GM18867 (cell line): ENCODE results near the gene ASB8.
A peak's percentile ranks its signal among the peaks of the same experiment; 100 is the strongest.
"Not testable (repeated sequence)": the region's sequence is repeated elsewhere in the genome, so short reads cannot be mapped to it uniquely, and the experiment has no call there.

Experiments used
- ATAC-seq: cut with Tn5 transposase; IDR thresholded peaks from one replicate; pipeline ENCODE4 v1.9.1; 2021; ENCODE audit warnings: mild to moderate bottlenecking, moderate library complexity; ENCODE audit not compliant: unreplicated experiment

The ASB8 gene

DNA sequence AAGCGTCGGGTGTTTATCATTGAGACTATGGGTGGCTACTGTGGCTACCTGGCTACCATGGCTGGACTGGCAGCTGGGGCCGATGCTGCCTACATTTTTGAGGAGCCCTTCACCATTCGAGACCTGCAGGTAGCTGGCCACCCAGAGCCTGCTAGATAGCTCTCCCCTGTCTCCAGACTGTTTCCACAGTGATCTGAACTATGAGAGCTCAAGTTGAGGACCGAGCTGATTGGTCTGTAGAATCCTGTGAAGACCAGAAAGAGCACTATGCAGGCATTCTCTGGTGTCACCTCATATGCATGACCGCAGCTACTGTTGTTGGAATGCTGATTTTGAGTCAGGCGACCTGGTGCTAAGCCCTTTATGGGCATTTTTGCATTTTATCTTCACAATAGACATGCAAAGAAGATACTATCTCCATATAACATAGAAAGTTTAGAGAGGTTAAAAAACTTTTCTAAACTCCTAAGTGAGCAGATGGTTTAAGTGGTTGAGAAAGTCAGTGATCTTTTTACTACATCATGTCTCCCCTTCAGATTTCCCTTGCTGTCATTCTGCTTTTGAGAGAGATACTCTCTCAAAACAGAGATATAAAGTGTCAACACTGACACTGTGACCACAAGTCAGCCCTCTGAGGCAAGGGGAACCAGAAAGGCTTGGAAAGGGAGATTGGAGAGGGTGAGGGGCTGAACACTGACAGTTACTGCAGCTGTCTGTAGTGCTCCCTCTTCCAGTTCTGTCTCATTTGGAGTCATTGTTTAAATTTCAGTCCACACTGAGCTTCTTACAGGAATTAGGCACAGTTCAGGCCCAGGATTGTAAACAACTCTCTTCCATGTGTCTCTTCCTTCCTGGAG lies 14.3 kb downstream of the ASB8 start:
- ATAC-seq: no peak

DNA sequence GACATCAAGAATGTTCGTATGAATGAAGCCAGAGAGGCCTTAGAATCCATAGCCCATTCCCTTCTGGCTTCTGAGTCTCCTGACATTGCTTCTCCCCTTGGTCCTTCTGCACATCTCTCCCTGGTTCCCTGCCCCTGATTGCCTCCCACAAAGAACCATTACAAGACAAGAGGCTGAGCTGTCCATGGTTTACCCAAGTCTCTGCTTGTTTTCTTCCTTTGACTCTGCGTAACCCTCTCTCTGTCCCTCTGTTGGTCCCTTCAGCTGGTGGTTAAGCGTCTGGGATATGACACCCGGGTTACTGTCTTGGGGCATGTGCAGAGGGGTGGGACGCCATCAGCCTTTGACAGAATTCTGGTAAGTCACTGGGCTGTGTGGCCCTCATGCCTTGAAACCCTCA lies 22.3 kb downstream of the ASB8 start:
- no peak for ATAC-seq

- ATAC-seq: no peak
Measured at GRCh38 chr12:48132826-48133225, 24.5 kb downstream of the ASB8 start.

- no peak for ATAC-seq
Measured at GRCh38 chr12:48131517-48131916, 25.8 kb downstream of the ASB8 start.

DNA sequence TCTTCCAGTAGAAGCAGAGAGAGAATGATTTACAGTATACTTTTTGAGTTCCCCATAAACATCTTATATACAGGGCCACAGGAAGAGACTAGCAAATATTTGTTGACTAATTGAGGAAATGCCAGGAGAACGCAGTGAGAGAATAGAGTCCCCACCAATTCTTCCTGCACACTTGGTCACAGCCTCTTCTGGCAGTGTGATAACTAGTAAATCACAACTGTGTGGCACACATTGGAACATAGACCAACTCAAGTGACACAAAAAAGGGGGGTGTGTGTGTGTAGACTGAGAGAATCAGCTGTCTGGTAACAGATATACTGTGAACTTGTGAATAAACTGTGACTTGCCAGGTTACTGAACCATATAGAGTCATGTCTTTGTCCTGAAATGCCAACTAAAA lies 27.9 kb downstream of the ASB8 start:
- no peak for ATAC-seq

DNA sequence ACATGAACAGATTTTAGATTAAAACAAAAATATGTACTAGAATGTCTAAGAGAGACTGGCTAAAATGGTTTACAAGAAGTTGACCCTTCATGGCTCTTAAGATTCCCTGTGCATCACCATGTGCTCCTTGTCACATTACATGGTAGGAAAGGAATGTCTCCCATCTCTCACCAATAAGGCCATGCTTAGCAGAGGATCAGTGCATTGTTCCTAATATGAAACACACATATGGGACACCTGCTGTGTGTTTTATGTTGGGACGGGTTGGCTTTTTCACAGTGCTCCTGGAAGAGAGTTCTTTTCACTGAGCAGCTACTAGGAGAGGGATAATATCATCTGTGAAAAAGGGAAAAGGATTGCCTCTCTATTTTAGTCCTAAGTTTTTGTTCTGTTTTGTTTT lies 28.5 kb downstream of the ASB8 start:
- no peak for ATAC-seq

GRCh38 chr12:48126953-48127630 lies 30.2 kb downstream of the ASB8 start:
- no peak for ATAC-seq

DNA sequence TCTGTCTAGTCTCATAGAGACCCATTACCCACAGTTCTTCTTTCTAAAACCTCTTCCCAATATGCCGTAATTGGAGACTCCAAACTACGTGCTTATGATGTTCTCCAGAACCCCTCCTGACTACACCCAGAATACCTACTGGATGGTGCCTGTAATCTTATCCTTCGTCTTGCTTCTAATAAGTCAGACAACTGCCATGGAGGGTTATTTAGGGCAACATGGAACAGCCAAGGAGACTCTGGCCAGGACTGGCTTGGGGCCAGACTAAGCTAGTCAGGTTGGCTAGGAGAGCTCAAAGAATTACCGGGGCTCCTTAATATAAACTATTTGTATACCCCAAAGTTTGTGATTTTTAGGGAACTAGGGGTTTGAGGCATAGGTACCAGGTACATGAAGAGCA lies 31.3 kb downstream of the ASB8 start:
- no peak for ATAC-seq

DNA sequence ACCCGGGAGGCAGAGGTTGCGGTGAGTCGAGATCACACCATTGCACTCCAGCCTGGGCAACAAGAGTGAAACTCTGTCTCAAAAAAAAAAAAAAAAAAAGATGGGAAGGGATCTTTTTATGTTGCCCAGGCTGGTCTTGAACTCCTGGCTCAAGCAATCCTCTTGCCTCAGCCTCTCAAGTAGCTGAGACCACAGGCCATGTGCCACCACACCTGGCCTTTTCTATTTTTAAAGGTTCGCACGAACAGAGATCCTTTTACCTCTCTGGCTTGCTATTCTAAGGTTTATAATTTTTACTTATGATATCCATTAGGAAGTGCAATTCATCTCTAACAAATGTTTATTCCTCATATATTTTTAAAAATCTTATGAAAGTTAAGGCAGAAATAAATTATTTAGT lies 31.8 kb downstream of the ASB8 start:
- ATAC-seq: not testable (repeated sequence)

- ATAC-seq: no peak
Measured at GRCh38 chr12:48123169-48123568, 34.1 kb downstream of the ASB8 start.

GRCh38 chr12:48122065-48122834 lies 35.1 kb downstream of the ASB8 start:
- no peak for ATAC-seq

GRCh38 chr12:48121522-48121921 lies 35.8 kb downstream of the ASB8 start:
- ATAC-seq: no peak

DNA sequence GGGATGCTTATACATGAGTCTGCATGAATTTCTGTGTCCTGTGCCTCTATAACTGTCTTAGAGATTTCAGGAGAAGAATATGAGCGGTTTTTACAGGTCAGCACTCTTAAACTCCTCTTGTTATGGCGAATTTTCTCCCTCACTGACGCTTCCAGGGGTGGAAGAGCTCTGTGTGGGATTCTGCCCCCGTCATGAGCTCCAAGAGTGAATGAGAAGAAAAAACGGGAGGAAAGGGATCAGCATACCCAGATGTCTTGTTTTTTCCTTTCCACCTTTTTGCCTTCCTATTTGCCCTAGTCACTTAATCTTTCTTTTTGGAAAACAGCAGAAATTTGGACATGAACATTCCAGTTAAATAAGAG lies 37.5 kb downstream of the ASB8 start:
- ATAC-seq: peak; percentile 4

DNA sequence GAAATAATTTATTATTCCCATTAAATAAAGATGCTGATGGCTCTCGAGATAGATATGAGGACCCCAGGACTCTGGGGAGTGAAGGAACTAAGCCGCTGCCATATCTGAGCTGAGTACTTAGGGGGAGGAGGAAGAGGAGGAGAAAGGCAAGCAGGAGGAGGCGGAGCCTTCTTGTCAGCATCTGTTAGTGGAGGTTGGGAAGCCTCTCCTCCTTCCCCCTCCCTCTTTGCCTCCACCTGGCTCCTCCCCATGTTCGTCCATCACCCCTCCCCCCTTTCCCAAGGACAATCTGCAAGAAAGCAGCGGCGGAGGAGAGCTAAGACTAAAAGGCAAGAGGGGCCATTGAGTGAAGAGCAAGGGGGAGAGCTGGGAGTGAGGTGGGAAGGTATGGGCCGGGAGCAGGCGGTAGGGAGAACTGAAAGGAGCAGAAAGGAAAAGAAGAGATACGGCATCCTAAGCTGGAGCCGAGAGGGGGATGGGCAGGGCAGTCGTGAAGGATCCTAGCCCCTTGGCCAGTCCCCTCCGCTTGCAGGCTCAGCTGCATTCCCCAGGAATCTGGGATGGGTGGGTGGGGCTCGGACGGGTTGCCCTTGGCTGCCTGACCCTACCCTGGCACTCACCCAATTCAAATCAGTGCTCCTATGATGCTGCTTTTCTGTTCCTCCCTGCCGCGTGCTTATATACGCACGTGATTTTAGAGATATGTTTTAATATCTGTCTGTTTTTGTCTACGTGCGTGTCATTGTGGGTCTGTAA lies 38.1 kb downstream of the ASB8 start, which contains the start of gene PFKM:
Gene PFKM, plus strand, starts transcription at position 287 of the 756 bp plus-strand sequence. CDS start 3,411 bp downstream, outside the sequence.
- ATAC-seq: peak; percentile 99

GRCh38 chr12:48118284-48118871 lies 38.9 kb downstream of the ASB8 start:
- no peak for ATAC-seq

- ATAC-seq: no peak
Measured at GRCh38 chr12:48115957-48116356, 41.4 kb downstream of the ASB8 start.

DNA sequence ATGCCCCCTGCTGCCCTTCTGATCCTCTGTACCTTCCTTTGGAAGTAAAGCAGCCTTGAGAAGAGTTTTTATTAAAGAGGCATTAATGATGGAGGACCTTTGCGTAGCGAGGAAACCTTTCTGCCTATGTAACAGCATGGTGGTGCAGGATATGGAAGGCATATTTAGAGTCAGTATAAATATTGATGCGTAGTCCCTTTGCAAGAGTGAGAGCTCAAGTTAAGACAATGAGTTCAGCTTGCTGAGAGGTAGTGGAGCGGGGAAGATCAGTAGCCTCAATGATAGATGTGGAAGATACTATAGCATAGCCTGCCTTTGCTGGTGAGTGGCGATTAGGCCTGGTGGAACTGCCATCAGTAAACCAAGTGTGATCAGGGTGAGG lies 46.0 kb downstream of the ASB8 start:
- ATAC-seq: not testable (repeated sequence)

GRCh38 chr12:48110691-48111311 lies 46.5 kb downstream of the ASB8 start:
- ATAC-seq: no peak

GRCh38 chr12:48109424-48109823 lies 47.9 kb downstream of the ASB8 start:
- no peak for ATAC-seq
